ENCODE data around the gene STKLD1. TPM values are rescaled to one million over a fixed set of nuclear protein-coding genes. Genes with fewer than 3 reads are reported as not detected.

The STKLD1 gene
- total and polyA plus RNA-seq, 9 of the 15 experiments (the other 6 are each of a cell fraction or from before 2014, with no cell fraction given) = 0.10 to 0.65 (median 0.33) TPM; not detected in 2

- Histone ChIP-seq H3K27ac (ENCODE audit: extremely low read depth, low read depth, low read length) (no peak overlapping the region), H3K4me1 (replicated peaks in 1 of 2; ENCODE audit: control insufficient read depth in 2 of 2, insufficient read depth in 2 of 2, low read length in 2 of 2) (peaks cover 0 to 19% of the 10 kb centered on the region in 2 experiments; a peak in 3 of 5 replicates), H3K4me3 (no peak overlapping the region), H3K9ac (ENCODE audit: insufficient read depth in 1 of 2, low read depth in 2 of 2, low read length in 2 of 2) (peak overlapping the region in 1 of 2 experiments; percentile 43; a peak in 1 of 4 replicates), H3K9me3 (replicated peaks; ENCODE audit: control insufficient read depth, insufficient read depth, low read depth, low read length) (no peaks in the 10 kb centered on the region), H3K4me2 (ENCODE audit: insufficient read depth, low read length) (no peak overlapping the region), H3K79me2 (ENCODE audit: control insufficient read depth, insufficient read depth, low read length) (no peaks in the 10 kb centered on the region), H3K9me1 (ENCODE audit: control insufficient read depth, insufficient read depth, low read length) (no peaks in the 10 kb centered on the region), H4K20me1 (replicated peaks; ENCODE audit: control insufficient read depth, insufficient read depth, low read length) (peaks cover 9% of the 10 kb centered on the region), H2AFZ (ENCODE audit: low read depth, low read length) (no peak overlapping the region), H3K36me3 (ENCODE audit: control insufficient read depth, insufficient read depth, low read length) (peaks cover 35% of the 10 kb centered on the region; the same call in 2 of the 3 replicates), H3K27me3 (ENCODE audit: control insufficient read depth in 2 of 2, insufficient read depth in 2 of 2, low read length in 2 of 2) (peaks cover 3 to 12% of the 10 kb centered on the region in 2 experiments; a peak in 2 of 5 replicates)
- no TSS peak for BruUV-seq (replicated peaks)
- in situ Hi-C loops (cut with MboI) (no loop called here), intact Hi-C loops (cut with micrococcal nuclease) (no loop called here)
- FAIRE-seq = no peak
- POLR2A ChIA-PET = interaction anchor here (0.5 to 0.6 kb wide), 3 partner anchors 48 to 147 kb away, joined by 3 read pairs; no protein-coding TSS in a partner anchor
- CTCF ChIA-PET (ENCODE audit: low intra/inter-chr PET ratio) = no interaction called here
- TF ChIP-seq ZNF124 (CRISPR knock-in tag; IDR thresholded peaks at IDR 0.05) = no peak
- no peak for TF ChIP-seq NCOA1 (IDR thresholded peaks at IDR 0.05; ENCODE audit: low read depth)
- 0 out of 2 replicates have a peak, but pooled peaks have one; percentile 32 for TF ChIP-seq POLR2A (conservative IDR thresholded peaks at IDR 0.05)
- TF ChIP-seq POLR2G (IDR thresholded peaks at IDR 0.05; ENCODE audit: low read depth, low read length) = peak; percentile 55
- TF ChIP-seq AFF1 (IDR thresholded peaks at IDR 0.05; ENCODE audit: low read depth in 1 of 2, partially characterized antibody in 2 of 2) = no peak
- WGBS (ENCODE audit: insufficient coverage, low coverage, missing lambda C conversion rate) = 66% methylated on average over 6 of the region's 6 CpGs
- ATAC-seq = no peak
- DNase-seq (ENCODE audit: extremely low read depth in 1 of 4, low spot score in 3 of 4) = no peak
Measured at GRCh38 chr9:133401588-133401987, 25.4 kb downstream of the STKLD1 start.

Data from K562 (cell line).